Smooth muscle cell of the brain vasculature (primary cell): ENCODE data around the gene CKB.
A peak's percentile ranks its signal among the peaks of the same experiment; 100 is the strongest.

ENCODE experiments used
- DNase-seq: peaks from one replicate; pipeline ENCODE4 v3.0.0-alpha.2; 2012; ENCODE audit warnings: low read depth, low spot score

Gene CKB

GRCh38 chr14:103522649-103523574 lies at the start of gene CKB:
TSS of gene CKB (minus strand) at chr14:103522830. CDS start at chr14:103522493, 337 bp downstream.
- no peak for DNase-seq

- no peak for DNase-seq
These were observed 46.8 kb upstream of the CKB start for GRCh38 chr14:103569408-103569807.

- no peak for DNase-seq
These were observed 46.3 kb upstream of the CKB start for GRCh38 chr14:103568952-103569351.

- no peak for DNase-seq
These were observed 41.3 kb upstream of the CKB start for GRCh38 chr14:103563844-103564505.

- DNase-seq = no peak
These were observed 40.6 kb upstream of the CKB start for GRCh38 chr14:103563226-103563620.

- peak; percentile 47 for DNase-seq
These were observed 40.0 kb upstream of the CKB start, which contains the start of the genes BAG5 and COA8 for GRCh38 chr14:103562429-103563225. TSS of gene BAG5 (minus strand) at chr14:103562657. CDS start at chr14:103561164, 1,493 bp downstream. TSS of gene COA8 (plus strand) at chr14:103562960. CDS start at chr14:103563002, 42 bp downstream.

GRCh38 chr14:103562179-103562428 lies 39.5 kb upstream of the CKB start:
- DNase-seq = no peak

GRCh38 chr14:103561381-103562178 lies 39.0 kb upstream of the CKB start:
- no peak for DNase-seq

GRCh38 chr14:103560691-103561090 lies 38.1 kb upstream of the CKB start:
- no peak for DNase-seq

- no peak for DNase-seq
These were observed 37.1 kb upstream of the CKB start for GRCh38 chr14:103559766-103560165.

GRCh38 chr14:103558071-103558882 lies 35.6 kb upstream of the CKB start:
- no peak for DNase-seq

GRCh38 chr14:103556946-103557758 lies 34.5 kb upstream of the CKB start:
- DNase-seq = no peak

- DNase-seq = no peak
These were observed 33.1 kb upstream of the CKB start for GRCh38 chr14:103555559-103556337.

GRCh38 chr14:103552846-103553210 lies 30.2 kb upstream of the CKB start:
- no peak for DNase-seq

GRCh38 chr14:103552011-103552845 lies 29.6 kb upstream of the CKB start:
- DNase-seq = no peak

- DNase-seq = no peak
These were observed 28.7 kb upstream of the CKB start for GRCh38 chr14:103551338-103551762.

- no peak for DNase-seq
These were observed 28.1 kb upstream of the CKB start for GRCh38 chr14:103550451-103551337.
